ENCODE data around the gene AK3. TPM values are rescaled to one million over a fixed set of nuclear protein-coding genes. Genes with fewer than 3 reads are reported as not detected.

The AK3 gene
- total and polyA plus RNA-seq, 2 experiments from 2014 or later: 105 to 114 TPM

- H3K27me3 ChIP-seq: no peaks in the 10 kb centered on the region
Observed at GRCh38 chr9:4713849-4714248, 27.2 kb downstream of the AK3 start.

GRCh38 chr9:4709380-4709779 is 31.6 kb downstream of the AK3 start:
- no peak for DNase-seq (ENCODE audit: low read depth in 1 of 2, low spot score in 1 of 2)
- Histone ChIP-seq H3K4me1 (ENCODE audit: low read depth) (no peaks in the 10 kb centered on the region), H3K4me3 (no peak overlapping the region), H3K9me3 (ENCODE audit: low read depth) (no peaks in the 10 kb centered on the region), H3K27me3 (no peaks in the 10 kb centered on the region), H3K36me3 (peaks cover 42% of the 10 kb centered on the region), H3K27ac (no peak overlapping the region)
- TF ChIP-seq CTCF (IDR thresholded peaks at IDR 0.05; ENCODE audit: low read depth, low read length): no peak

More at GRCh38 chr9:4713849-4714248, 27.2 kb downstream of the AK3 start:
- Histone ChIP-seq H3K4me3 (no peak overlapping the region), H3K27ac (no peak overlapping the region), H3K4me1 (ENCODE audit: low read depth) (no peaks in the 10 kb centered on the region), H3K36me3 (peaks cover 46% of the 10 kb centered on the region), H3K9me3 (ENCODE audit: low read depth) (no peaks in the 10 kb centered on the region)
- TF ChIP-seq CTCF (IDR thresholded peaks at IDR 0.05; ENCODE audit: low read depth, low read length): no peak
- DNase-seq (ENCODE audit: low read depth in 1 of 2, low spot score in 1 of 2): no peak

GRCh38 chr9:4706971-4707622 is 33.9 kb downstream of the AK3 start:
- no peak overlapping the region for H3K27ac ChIP-seq
- DNase-seq (ENCODE audit: low read depth in 1 of 2, low spot score in 1 of 2): no peak
- no peaks in the 10 kb centered on the region for H3K27me3 ChIP-seq
- H3K4me3 ChIP-seq: no peak overlapping the region
- H3K36me3 ChIP-seq: peaks cover 50% of the 10 kb centered on the region
- no peaks in the 10 kb centered on the region for H3K9me3 ChIP-seq (ENCODE audit: low read depth)
- no peak for TF ChIP-seq CTCF (IDR thresholded peaks at IDR 0.05; ENCODE audit: low read depth, low read length)
- no peaks in the 10 kb centered on the region for H3K4me1 ChIP-seq (ENCODE audit: low read depth)

GRCh38 chr9:4706021-4706420 is 35.0 kb downstream of the AK3 start:
- no peaks in the 10 kb centered on the region for H3K9me3 ChIP-seq (ENCODE audit: low read depth)
- no peaks in the 10 kb centered on the region for H3K4me1 ChIP-seq (ENCODE audit: low read depth)
- no peak for DNase-seq (ENCODE audit: low read depth in 1 of 2, low spot score in 1 of 2)
- peaks cover 50% of the 10 kb centered on the region for H3K36me3 ChIP-seq
- peak overlapping the region; percentile 28 for H3K27ac ChIP-seq
- H3K4me3 ChIP-seq: no peak overlapping the region
- no peak for TF ChIP-seq CTCF (IDR thresholded peaks at IDR 0.05; ENCODE audit: low read depth, low read length)
- H3K27me3 ChIP-seq: no peaks in the 10 kb centered on the region

- TF ChIP-seq CTCF (IDR thresholded peaks at IDR 0.05; ENCODE audit: low read depth, low read length): no peak
- H3K27ac ChIP-seq: no peak overlapping the region
- H3K4me1 ChIP-seq (ENCODE audit: low read depth): no peaks in the 10 kb centered on the region
- no peaks in the 10 kb centered on the region for H3K27me3 ChIP-seq
- no peak for DNase-seq (ENCODE audit: low read depth in 1 of 2, low spot score in 1 of 2)
- H3K4me3 ChIP-seq: no peak overlapping the region
- no peaks in the 10 kb centered on the region for H3K9me3 ChIP-seq (ENCODE audit: low read depth)
- H3K36me3 ChIP-seq: peaks cover 53% of the 10 kb centered on the region
Observed at GRCh38 chr9:4704129-4704528, 36.9 kb downstream of the AK3 start.

Data from cardiac muscle cell (in vitro differentiated cells and primary cell).